WTC11 (cell line): ENCODE measurements around the gene MPI. TPM values are rescaled to one million over a fixed set of nuclear protein-coding genes. Genes with fewer than 3 reads are reported as not detected.

Experiments
- ATAC-seq: fragments of 200-7000 bp; cut with Tn5 transposase; 2 replicates; pipeline ENCODE4 v1.10.0; 2021; ENCODE audit warnings: mild to moderate bottlenecking, moderate library complexity
- CTCF ChIA-PET: fragments of 300-600 bp; sonication (Branson Sonifier 250); formaldehyde crosslinking; loops from one replicate; lab custom pipeline; 2021; ENCODE audit warnings: antibody characterized with exemption; lab: Charles Lee
- POLR2A ChIA-PET: fragments of 350-600 bp; sonication (Branson Sonifier 250); formaldehyde crosslinking; loops from one replicate; lab custom pipeline; 2021; ENCODE audit warnings: antibody characterized with exemption; lab: Charles Lee
- DNase-seq: peaks from one replicate; pipeline ENCODE4 v3.0.0; 2021; ENCODE audit warnings: low spot score
- H3K27ac Mint-ChIP-seq: 2 replicates; pipeline ENCODE4 v1.8.0; 2021; ENCODE audit warnings: mixed read lengths
- H3K27me3 Mint-ChIP-seq: 2 replicates; pipeline ENCODE4 v1.8.0; 2021; ENCODE audit warnings: low read depth, mild to moderate bottlenecking, moderate library complexity, mixed read lengths
- H3K36me3 Mint-ChIP-seq: 2 replicates; pipeline ENCODE4 v1.8.0; 2021; ENCODE audit warnings: mixed read lengths
- H3K4me1 Mint-ChIP-seq: 2 replicates; pipeline ENCODE4 v1.8.0; 2022; ENCODE audit warnings: mixed read lengths
- H3K4me3 Mint-ChIP-seq: 2 replicates; pipeline ENCODE4 v1.8.0; 2021; ENCODE audit warnings: mild to moderate bottlenecking, moderate library complexity, mixed read lengths
- H3K9me3 Mint-ChIP-seq: 2 replicates; pipeline ENCODE4 v1.8.0; 2021; ENCODE audit warnings: mixed read lengths
- ATF1 ChIP-seq: sonication (generic); formaldehyde crosslinking; IDR thresholded peaks from 2 replicates; pipeline ENCODE4 v1.8.1; 2023; ENCODE audit warnings: mild to moderate bottlenecking, moderate library complexity, missing genetic modification reagents
- CREB1 ChIP-seq: sonication (generic); formaldehyde crosslinking; IDR thresholded peaks from 2 replicates; pipeline ENCODE4 v1.8.0; 2023; ENCODE audit warnings: mild to moderate bottlenecking, missing genetic modification reagents
- FOXK1 ChIP-seq: sonication (generic); formaldehyde crosslinking; IDR thresholded peaks from 2 replicates; pipeline ENCODE4 v1.8.0; 2022; ENCODE audit warnings: mild to moderate bottlenecking, moderate library complexity, missing genetic modification reagents
- IRF2 ChIP-seq: sonication (generic); formaldehyde crosslinking; IDR thresholded peaks from 2 replicates; pipeline ENCODE4 v1.8.0; 2022; ENCODE audit warnings: low read depth, missing genetic modification reagents, borderline replicate concordance
- MXD4 ChIP-seq: fragments of 250-450 bp; sonication (Bioruptor Pico); IDR thresholded peaks from 2 replicates; pipeline ENCODE4 v1.8.0; 2021; ENCODE audit warnings: mild to moderate bottlenecking, moderate library complexity, borderline replicate concordance
- NR1H2 ChIP-seq: sonication (generic); formaldehyde crosslinking; IDR thresholded peaks from 2 replicates; pipeline ENCODE4 v1.9.0; 2021; ENCODE audit warnings: mild to moderate bottlenecking, moderate library complexity, missing genetic modification reagents
- PRRX2 ChIP-seq: fragments of 250-450 bp; sonication (Bioruptor Pico); IDR thresholded peaks from 2 replicates; pipeline ENCODE4 v1.8.0; 2021; ENCODE audit warnings: mild to moderate bottlenecking
- TCF7 ChIP-seq: sonication (generic); formaldehyde crosslinking; IDR thresholded peaks from 2 replicates; pipeline ENCODE4 v1.8.0; 2022; ENCODE audit warnings: mild to moderate bottlenecking, low read depth, missing genetic modification reagents, moderate library complexity
- ZNF121 ChIP-seq: sonication (generic); formaldehyde crosslinking; IDR thresholded peaks from 2 replicates; pipeline ENCODE4 v1.8.0; 2023; ENCODE audit warnings: missing genetic modification reagents
- ZNF232 ChIP-seq: sonication (generic); formaldehyde crosslinking; IDR thresholded peaks from 2 replicates; pipeline ENCODE4 v1.8.0; 2022; ENCODE audit warnings: mild to moderate bottlenecking, missing genetic modification reagents
- ZNF317 ChIP-seq: sonication (generic); formaldehyde crosslinking; IDR thresholded peaks from 2 replicates; pipeline ENCODE4 v1.8.1; 2023; ENCODE audit warnings: low read depth, mild to moderate bottlenecking, moderate library complexity, missing genetic modification reagents, borderline replicate concordance
- total RNA-seq: library from RNA; stranded (reverse); gene quantifications from 3 replicates; pipeline ENCODE4 v1.2.3, GENCODE V29; 2021
- TF ChIP-seq, protein P1 (sequence below): sonication (generic); formaldehyde crosslinking; IDR thresholded peaks from 2 replicates; pipeline ENCODE4 v1.8.1; 2023; ENCODE audit warnings: mild to moderate bottlenecking, missing genetic modification reagents
- TF ChIP-seq, protein P2 (sequence below): fragments of 250-450 bp; sonication (Bioruptor Pico); IDR thresholded peaks from 2 replicates; pipeline ENCODE4 v1.8.0; 2021; ENCODE audit warnings: mild to moderate bottlenecking
- TF ChIP-seq, protein P3 (sequence below): sonication (generic); formaldehyde crosslinking; IDR thresholded peaks from 2 replicates; pipeline ENCODE4 v1.8.1; 2023; ENCODE audit warnings: mild to moderate bottlenecking, moderate library complexity, missing genetic modification reagents
- TF ChIP-seq, protein P4 (sequence below): sonication (generic); formaldehyde crosslinking; IDR thresholded peaks from 2 replicates; pipeline ENCODE4 v1.8.1; 2022; ENCODE audit warnings: missing genetic modification reagents, borderline replicate concordance
- TF ChIP-seq, protein P5 (sequence below): fragments of 200-600 bp; IDR thresholded peaks from 2 replicates; pipeline ENCODE4 v1.8.0; 2022; ENCODE audit warnings: antibody characterized with exemption

The MPI gene
- total RNA-seq, 1 experiment from 2014 or later, result 36.3 TPM

DNA sequence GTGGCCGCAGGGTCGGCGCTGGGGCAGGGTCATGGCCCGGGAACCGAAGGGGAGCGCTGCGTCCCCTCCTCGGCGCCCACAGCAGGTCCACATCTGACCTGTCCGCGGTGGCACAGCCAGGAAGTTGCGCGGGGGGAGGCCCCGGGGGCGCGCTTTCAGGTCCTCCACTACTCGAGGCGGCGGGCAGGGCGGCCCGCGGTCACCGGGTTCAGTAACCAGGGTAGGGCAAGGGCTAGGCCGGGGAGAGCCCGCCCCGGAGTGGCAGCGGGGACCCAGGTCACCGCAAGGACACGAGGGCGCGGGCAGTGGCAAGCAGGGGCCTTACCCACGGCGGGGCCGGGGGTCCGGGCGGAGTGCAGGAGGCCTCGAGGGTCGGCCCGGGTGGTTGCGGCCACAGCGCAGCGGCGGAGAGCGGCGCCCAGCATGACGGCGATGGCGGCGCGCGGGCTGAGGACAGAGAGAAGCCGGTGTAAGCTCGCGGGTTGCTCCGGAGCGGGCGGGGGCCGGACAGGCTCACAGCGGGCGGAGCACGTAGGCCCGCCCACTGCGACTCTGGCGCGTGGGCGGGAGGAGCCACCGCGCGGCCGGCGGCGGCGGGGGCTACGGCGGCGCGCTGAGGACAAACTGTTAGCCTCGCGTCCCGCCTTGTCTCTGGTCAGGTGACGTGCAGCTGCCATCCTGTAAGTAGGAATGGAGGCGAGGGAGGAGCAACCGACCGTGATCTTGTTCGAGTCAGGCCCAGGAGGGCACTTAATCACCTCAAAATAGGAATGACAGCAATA lies 47.9 kb downstream of the MPI start, which contains the start of gene COX5A (continued):
- TF ChIP-seq, protein P1, sequence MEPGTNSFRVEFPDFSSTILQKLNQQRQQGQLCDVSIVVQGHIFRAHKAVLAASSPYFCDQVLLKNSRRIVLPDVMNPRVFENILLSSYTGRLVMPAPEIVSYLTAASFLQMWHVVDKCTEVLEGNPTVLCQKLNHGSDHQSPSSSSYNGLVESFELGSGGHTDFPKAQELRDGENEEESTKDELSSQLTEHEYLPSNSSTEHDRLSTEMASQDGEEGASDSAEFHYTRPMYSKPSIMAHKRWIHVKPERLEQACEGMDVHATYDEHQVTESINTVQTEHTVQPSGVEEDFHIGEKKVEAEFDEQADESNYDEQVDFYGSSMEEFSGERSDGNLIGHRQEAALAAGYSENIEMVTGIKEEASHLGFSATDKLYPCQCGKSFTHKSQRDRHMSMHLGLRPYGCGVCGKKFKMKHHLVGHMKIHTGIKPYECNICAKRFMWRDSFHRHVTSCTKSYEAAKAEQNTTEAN (CRISPR knock-in tag), result peak; percentile 94
- TF ChIP-seq PRRX2, result no peak
- no peak for TF ChIP-seq ZNF121
- TF ChIP-seq, protein P2, sequence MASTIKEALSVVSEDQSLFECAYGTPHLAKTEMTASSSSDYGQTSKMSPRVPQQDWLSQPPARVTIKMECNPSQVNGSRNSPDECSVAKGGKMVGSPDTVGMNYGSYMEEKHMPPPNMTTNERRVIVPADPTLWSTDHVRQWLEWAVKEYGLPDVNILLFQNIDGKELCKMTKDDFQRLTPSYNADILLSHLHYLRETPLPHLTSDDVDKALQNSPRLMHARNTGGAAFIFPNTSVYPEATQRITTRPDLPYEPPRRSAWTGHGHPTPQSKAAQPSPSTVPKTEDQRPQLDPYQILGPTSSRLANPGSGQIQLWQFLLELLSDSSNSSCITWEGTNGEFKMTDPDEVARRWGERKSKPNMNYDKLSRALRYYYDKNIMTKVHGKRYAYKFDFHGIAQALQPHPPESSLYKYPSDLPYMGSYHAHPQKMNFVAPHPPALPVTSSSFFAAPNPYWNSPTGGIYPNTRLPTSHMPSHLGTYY (CRISPR knock-in tag), result no peak
- TF ChIP-seq, protein P3, sequence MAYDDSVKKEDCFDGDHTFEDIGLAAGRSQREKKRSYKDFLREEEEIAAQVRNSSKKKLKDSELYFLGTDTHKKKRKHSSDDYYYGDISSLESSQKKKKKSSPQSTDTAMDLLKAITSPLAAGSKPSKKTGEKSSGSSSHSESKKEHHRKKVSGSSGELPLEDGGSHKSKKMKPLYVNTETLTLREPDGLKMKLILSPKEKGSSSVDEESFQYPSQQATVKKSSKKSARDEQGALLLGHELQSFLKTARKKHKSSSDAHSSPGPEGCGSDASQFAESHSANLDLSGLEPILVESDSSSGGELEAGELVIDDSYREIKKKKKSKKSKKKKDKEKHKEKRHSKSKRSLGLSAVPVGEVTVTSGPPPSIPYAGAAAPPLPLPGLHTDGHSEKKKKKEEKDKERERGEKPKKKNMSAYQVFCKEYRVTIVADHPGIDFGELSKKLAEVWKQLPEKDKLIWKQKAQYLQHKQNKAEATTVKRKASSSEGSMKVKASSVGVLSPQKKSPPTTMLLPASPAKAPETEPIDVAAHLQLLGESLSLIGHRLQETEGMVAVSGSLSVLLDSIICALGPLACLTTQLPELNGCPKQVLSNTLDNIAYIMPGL (CRISPR knock-in tag), result peak; percentile 87; the same call in 1 of the 2 replicates
- TF ChIP-seq, protein P4, sequence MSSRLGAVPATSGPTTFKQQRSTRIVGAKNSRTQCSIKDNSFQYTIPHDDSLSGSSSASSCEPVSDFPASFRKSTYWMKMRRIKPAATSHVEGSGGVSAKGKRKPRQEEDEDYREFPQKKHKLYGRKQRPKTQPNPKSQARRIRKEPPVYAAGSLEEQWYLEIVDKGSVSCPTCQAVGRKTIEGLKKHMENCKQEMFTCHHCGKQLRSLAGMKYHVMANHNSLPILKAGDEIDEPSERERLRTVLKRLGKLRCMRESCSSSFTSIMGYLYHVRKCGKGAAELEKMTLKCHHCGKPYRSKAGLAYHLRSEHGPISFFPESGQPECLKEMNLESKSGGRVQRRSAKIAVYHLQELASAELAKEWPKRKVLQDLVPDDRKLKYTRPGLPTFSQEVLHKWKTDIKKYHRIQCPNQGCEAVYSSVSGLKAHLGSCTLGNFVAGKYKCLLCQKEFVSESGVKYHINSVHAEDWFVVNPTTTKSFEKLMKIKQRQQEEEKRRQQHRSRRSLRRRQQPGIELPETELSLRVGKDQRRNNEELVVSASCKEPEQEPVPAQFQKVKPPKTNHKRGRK (CRISPR knock-in tag), result peak; percentile 52; the same call in 1 of the 2 replicates
- no peak for TF ChIP-seq CREB1 (CRISPR knock-in tag)
- TF ChIP-seq FOXK1 (CRISPR knock-in tag), result no peak; the same call in none of the 2 replicates
- TF ChIP-seq ATF1 (CRISPR knock-in tag), result no peak
- TF ChIP-seq ZNF232 (CRISPR knock-in tag), result 0 out of 2 replicates have a peak, but pooled peaks have one; percentile 54
- TF ChIP-seq NR1H2 (CRISPR knock-in tag), result no peak
- peak; percentile 53; the same call in 1 of the 2 replicates for TF ChIP-seq TCF7 (CRISPR knock-in tag)

DNA sequence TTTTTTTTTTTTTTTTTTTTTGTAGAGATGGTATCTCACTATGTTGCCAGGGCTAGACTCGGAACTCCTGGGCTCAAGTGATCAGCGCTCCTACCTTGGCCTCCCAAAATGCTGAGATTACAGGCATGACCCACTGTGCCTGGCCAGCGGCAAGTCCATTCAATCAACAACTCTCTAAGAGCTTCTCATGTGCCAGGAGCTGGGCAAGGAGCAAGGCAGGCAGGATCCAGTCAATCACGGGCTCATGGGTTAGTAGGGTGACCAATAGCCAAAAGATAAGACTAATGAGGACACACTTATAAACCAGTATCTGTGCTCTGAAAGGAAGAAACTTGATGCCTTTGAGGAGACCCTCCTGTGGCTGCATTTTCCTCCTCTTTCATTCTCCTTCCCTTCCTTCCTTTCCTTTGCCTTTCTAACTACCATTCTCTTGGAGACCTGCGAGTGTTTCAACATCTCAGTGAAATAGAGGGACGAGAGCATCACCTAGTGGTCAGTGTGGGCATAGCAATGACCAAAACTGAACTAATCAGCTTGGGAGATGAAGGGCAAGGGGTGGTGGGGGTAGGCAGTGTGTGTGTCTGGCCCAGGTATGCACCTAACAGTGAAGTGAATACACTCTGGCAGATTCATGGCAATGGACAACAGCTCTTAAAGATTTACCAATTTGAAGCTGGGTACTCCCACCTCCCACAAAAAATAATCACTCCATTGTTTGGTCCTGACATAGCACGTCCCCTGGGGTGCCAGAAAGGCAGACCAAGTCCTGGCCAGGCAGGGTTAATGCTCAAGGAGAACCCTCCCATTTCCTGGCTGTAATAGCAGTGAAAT lies 60.5 kb downstream of the MPI start:
- no peaks in the 10 kb centered on the region for H3K36me3 Mint-ChIP-seq
- TF ChIP-seq ZNF121, result 0 out of 2 replicates have a peak, but pooled peaks have one; percentile 11
- TF ChIP-seq FOXK1 (CRISPR knock-in tag), result 0 out of 2 replicates have a peak, but pooled peaks have one; percentile 23
- TF ChIP-seq MXD4 (CRISPR knock-in tag), result no peak
- TF ChIP-seq, protein P2 (CRISPR knock-in tag), result peak; percentile 39; the same call in 1 of the 2 replicates
- TF ChIP-seq IRF2 (CRISPR knock-in tag), result no peak
- TF ChIP-seq, protein P5, sequence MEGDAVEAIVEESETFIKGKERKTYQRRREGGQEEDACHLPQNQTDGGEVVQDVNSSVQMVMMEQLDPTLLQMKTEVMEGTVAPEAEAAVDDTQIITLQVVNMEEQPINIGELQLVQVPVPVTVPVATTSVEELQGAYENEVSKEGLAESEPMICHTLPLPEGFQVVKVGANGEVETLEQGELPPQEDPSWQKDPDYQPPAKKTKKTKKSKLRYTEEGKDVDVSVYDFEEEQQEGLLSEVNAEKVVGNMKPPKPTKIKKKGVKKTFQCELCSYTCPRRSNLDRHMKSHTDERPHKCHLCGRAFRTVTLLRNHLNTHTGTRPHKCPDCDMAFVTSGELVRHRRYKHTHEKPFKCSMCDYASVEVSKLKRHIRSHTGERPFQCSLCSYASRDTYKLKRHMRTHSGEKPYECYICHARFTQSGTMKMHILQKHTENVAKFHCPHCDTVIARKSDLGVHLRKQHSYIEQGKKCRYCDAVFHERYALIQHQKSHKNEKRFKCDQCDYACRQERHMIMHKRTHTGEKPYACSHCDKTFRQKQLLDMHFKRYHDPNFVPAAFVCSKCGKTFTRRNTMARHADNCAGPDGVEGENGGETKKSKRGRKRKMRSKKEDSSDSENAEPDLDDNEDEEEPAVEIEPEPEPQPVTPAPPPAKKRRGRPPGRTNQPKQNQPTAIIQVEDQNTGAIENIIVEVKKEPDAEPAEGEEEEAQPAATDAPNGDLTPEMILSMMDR, result peak; percentile 95
- TF ChIP-seq ZNF317, result no peak
- no peaks in the 10 kb centered on the region for H3K9me3 Mint-ChIP-seq
- CTCF ChIA-PET, result interaction anchor here (0.5 to 3.5 kb wide), 54 partner anchors 9 to 736 kb away, joined by 3 to 43 read pairs (median 4); partner anchors contain the start of genes C15orf39, COX5A, CPLX3 and FAM219B
- H3K4me1 Mint-ChIP-seq, result peaks cover 36% of the 10 kb centered on the region
- POLR2A ChIA-PET, result interaction anchor here (1.0 kb wide), 4 partner anchors 9 to 190 kb away, joined by 3 to 4 read pairs (median 3); partner anchors contain the start of gene COX5A
- no peak overlapping the region for H3K4me3 Mint-ChIP-seq
- DNase-seq (peak; percentile 94), ATAC-seq (peak; percentile 79)
- peaks cover 5% of the 10 kb centered on the region for H3K27me3 Mint-ChIP-seq
- H3K27ac Mint-ChIP-seq, result peak overlapping the region; percentile 36
